Measurements from ENCODE around the gene CDC37L1.
"Not testable (repeated sequence)": the region's sequence is repeated elsewhere in the genome, so short reads cannot be mapped to it uniquely, and the experiment has no call there.

Gene CDC37L1

DNA sequence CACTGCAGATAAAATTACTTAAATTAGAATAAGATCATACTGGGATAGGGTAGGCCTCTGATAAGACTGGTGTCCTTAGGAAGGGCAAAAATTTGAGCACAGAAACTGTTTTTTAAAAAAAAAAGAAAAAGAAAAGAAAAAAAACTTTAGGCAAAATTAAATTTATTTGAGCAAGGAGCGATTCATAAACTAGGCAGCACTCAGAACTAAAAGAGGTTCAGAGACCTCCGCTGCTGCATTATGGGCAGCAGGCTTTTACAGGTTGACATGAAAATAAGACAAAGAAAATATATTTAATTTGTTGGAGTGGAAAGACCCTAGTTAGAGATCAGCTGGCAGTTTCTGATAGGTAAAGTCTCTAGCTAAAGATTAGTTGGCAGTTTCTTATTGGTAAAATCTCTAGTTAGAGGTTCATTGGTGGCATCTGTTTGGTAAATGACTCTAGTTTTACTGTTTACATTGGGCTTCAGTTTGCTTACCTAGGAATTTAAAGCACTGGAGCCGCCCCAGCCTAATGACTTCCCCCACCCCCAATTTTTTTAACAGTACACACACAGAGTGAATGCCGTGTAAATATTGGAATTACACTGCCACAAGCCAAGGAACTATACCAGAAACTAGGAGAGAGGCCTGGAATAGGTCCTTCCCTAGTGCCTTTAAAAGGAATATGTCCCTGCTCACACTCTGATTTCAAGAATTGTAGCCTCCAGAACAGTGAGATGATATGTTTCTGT, 21.8 kb upstream of the CDC37L1 start:
- Histone ChIP-seq H3K27ac (ENCODE audit: insufficient read depth, low read depth, low read length, poor library complexity, severe bottlenecking) (no peak overlapping the region), H3K36me3 (ENCODE audit: control insufficient read depth, insufficient read depth, low read length) (no peaks in the 10 kb centered on the region), H3K9me3 (ENCODE audit: control insufficient read depth, low read length) (no peaks in the 10 kb centered on the region), H3K27me3 (ENCODE audit: control insufficient read depth, insufficient read depth, low read length, poor library complexity, severe bottlenecking) (no peaks in the 10 kb centered on the region), H3K4me1 (ENCODE audit: control insufficient read depth, insufficient read depth, low read length) (no peaks in the 10 kb centered on the region), H3K4me3 (ENCODE audit: insufficient read depth, low read depth, low read length) (no peak overlapping the region)
- WGBS, 2 experiments: 90 to 93% methylated on average over 4 of the region's 4 CpGs

DNA sequence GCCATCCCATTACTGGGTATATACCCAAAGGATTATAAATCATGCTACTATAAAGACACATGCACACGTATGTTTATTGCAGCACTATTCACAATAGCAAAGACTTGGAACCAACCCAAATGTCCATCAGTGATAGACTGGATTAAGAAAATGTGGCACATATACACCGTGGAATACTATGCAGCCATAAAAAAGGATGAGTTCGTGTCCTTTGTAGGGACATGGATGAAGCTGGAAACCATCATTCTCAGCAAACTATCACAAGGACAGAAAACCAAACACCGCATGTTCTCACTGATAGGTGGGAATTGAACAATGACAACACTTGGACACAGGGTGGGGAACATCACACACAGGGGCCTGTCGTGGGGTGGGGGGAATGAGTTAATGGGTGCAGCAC, 18.7 kb upstream of the CDC37L1 start:
- not testable (repeated sequence) for H3K27ac ChIP-seq (ENCODE audit: insufficient read depth, low read depth, low read length, poor library complexity, severe bottlenecking); H3K36me3 ChIP-seq (ENCODE audit: control insufficient read depth, insufficient read depth, low read length); H3K9me3 ChIP-seq (ENCODE audit: control insufficient read depth, low read length); H3K4me3 ChIP-seq (ENCODE audit: insufficient read depth, low read depth, low read length); H3K27me3 ChIP-seq (ENCODE audit: control insufficient read depth, insufficient read depth, low read length, poor library complexity, severe bottlenecking)
- WGBS, 2 experiments: 80 to 96% methylated on average over 1 to 4 of the region's 5 CpGs
- H3K4me1 ChIP-seq (ENCODE audit: control insufficient read depth, insufficient read depth, low read length): peaks cover 10% of the 10 kb centered on the region

DNA sequence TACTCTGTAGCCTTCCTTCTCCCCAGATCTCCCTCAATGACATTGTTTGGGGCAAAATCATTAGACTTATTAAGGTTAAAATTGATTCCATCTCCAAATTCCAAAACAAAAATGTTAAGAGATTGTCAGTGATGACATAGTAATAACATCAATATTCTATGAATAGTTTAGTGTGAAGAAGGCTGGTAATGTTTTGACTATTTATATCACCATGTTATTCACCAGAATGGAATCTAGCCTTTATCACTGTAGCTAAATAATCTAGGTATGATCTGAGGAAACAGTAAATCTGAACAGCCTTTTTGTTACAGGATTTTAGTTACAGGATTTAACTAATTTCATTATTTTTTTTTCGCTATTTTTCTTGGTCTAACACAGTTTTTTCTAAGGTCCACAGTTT, 18.2 kb upstream of the CDC37L1 start:
- WGBS, 2 experiments: 98 to 100% methylated on average over 1 of the region's 1 CpG
- H3K36me3 ChIP-seq (ENCODE audit: control insufficient read depth, insufficient read depth, low read length): no peaks in the 10 kb centered on the region

DNA sequence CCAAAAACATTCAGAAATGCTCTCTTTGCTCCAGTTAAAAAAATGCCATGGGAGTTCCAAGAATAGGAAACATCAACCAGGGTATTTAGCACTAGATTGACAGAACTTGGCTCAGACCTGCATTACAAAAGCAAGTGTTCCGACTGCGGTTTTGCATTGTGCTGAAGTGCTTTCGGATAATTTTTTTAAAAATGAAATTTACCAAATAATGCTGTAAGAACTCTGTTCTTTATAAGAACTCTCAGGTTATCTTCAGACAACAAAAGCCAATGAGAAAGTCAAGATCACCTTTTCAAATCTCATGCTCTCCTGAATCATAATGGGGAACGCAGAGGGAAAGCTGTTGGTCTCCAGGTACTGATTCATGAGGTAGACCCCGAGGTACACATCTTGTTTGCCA, 17.8 kb upstream of the CDC37L1 start:
- Histone ChIP-seq H3K27ac (ENCODE audit: insufficient read depth, low read depth, low read length, poor library complexity, severe bottlenecking) (no peak overlapping the region), H3K4me3 (ENCODE audit: insufficient read depth, low read depth, low read length) (peak overlapping the region; percentile 71)
- WGBS, 2 experiments: 22 to 35% methylated on average over 4 to 5 of the region's 5 CpGs

More for the DNA sequence above, 18.2 kb upstream of the CDC37L1 start:
- H3K27me3 ChIP-seq (ENCODE audit: control insufficient read depth, insufficient read depth, low read length, poor library complexity, severe bottlenecking): peaks cover 8% of the 10 kb centered on the region
- no peak overlapping the region for H3K27ac ChIP-seq (ENCODE audit: insufficient read depth, low read depth, low read length, poor library complexity, severe bottlenecking)
- no peak overlapping the region for H3K4me3 ChIP-seq (ENCODE audit: insufficient read depth, low read depth, low read length)
- H3K4me1 ChIP-seq (ENCODE audit: control insufficient read depth, insufficient read depth, low read length): peaks cover 10% of the 10 kb centered on the region
- no peaks in the 10 kb centered on the region for H3K9me3 ChIP-seq (ENCODE audit: control insufficient read depth, low read length)

DNA sequence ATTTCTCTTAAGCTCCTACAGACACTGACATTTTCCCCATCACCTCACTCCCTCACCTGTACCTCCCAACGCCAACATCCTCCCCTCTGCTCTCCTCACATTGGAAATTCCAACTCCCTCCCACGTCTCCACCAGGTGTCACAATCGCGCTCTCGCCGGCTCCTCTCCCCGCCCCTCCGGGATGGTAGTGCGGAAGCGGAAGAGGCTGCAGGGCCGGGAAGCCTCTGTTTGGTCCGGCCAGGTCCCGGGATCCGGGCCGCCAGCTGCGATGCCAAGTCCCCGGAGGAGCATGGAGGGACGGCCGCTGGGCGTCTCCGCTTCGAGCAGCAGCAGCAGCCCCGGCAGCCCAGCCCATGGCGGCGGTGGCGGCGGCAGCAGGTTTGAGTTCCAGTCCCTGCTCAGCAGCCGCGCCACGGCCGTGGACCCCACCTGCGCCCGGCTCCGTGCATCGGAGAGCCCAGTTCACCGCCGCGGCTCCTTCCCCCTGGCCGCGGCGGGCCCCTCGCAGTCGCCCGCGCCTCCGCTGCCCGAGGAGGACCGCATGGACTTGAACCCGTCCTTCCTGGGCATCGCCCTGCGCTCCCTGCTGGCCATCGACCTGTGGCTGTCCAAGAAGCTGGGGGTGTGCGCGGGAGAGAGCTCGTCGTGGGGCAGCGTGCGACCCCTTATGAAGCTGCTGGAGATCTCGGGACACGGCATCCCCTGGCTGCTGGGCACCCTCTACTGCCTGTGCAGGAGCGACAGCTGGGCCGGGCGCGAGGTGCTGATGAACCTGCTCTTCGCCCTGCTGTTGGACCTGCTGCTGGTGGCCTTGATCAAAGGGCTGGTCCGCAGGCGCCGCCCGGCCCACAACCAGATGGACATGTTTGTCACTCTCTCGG, 17.0 kb upstream of the CDC37L1 start, which contains the start of gene PLPP6:
Gene PLPP6 (plus strand): TSS at position 187 of the 881 bp plus-strand sequence. CDS start 82 bp downstream, at position 269.
- Histone ChIP-seq H3K36me3 (ENCODE audit: control insufficient read depth, insufficient read depth, low read length) (no peaks in the 10 kb centered on the region), H3K27ac (ENCODE audit: insufficient read depth, low read depth, low read length, poor library complexity, severe bottlenecking) (no peak within 1 kb of the TSS), H3K27me3 (ENCODE audit: control insufficient read depth, insufficient read depth, low read length, poor library complexity, severe bottlenecking) (peaks cover 19% of the 10 kb centered on the region), H3K4me3 (ENCODE audit: insufficient read depth, low read depth, low read length) (peak within 1 kb of the TSS; percentile 71), H3K4me1 (ENCODE audit: control insufficient read depth, insufficient read depth, low read length) (peaks cover 10% of the 10 kb centered on the region), H3K9me3 (ENCODE audit: control insufficient read depth, low read length) (no peaks in the 10 kb centered on the region)
- 2% methylated on average over 70 of the region's 70 CpGs for WGBS, 2 experiments

More for the DNA sequence above, 17.8 kb upstream of the CDC37L1 start:
- Histone ChIP-seq H3K4me1 (ENCODE audit: control insufficient read depth, insufficient read depth, low read length) (peaks cover 10% of the 10 kb centered on the region), H3K36me3 (ENCODE audit: control insufficient read depth, insufficient read depth, low read length) (no peaks in the 10 kb centered on the region), H3K27me3 (ENCODE audit: control insufficient read depth, insufficient read depth, low read length, poor library complexity, severe bottlenecking) (peaks cover 13% of the 10 kb centered on the region), H3K9me3 (ENCODE audit: control insufficient read depth, low read length) (no peaks in the 10 kb centered on the region)

DNA sequence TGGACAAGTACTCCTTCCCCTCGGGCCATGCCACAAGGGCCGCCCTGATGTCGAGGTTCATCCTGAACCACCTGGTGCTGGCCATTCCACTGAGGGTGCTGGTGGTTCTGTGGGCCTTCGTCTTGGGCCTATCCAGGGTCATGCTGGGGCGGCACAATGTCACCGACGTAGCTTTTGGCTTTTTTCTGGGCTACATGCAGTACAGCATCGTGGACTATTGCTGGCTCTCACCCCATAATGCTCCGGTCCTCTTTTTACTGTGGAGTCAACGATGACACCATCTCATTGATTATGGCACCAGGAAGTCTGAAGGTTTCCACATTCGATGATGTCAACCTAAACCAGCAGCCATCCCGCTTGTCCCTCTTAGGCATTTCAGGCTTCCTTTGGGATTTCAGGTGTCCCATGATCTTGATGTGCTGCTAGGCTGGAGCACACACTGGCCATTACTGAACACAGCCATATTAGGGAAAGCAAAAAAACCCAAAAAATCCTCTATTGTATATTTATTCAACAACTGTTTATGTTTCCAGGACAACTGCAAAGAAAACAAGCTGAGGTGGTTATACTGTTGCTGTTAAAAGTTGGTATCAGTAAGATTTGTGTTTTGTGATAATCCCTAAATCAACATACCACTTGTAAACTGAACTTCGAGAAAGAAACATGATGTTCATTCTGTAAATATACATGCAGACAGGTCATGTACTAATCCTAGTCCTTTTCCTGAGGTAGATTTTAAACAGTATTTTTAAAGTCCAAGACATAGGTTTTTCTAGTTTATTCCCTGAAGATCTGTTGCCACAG, 16.2 kb upstream of the CDC37L1 start:
- 63 to 67% methylated on average over 13 of the region's 13 CpGs for whole genome bisulfite sequencing, 2 experiments
- peak overlapping the region; percentile 71 for H3K4me3 ChIP-seq (ENCODE audit: insufficient read depth, low read depth, low read length)
- no peaks in the 10 kb centered on the region for H3K9me3 ChIP-seq (ENCODE audit: control insufficient read depth, low read length)
- no peaks in the 10 kb centered on the region for H3K36me3 ChIP-seq (ENCODE audit: control insufficient read depth, insufficient read depth, low read length)
- H3K4me1 ChIP-seq (ENCODE audit: control insufficient read depth, insufficient read depth, low read length): peaks cover 10% of the 10 kb centered on the region
- H3K27ac ChIP-seq (ENCODE audit: insufficient read depth, low read depth, low read length, poor library complexity, severe bottlenecking): no peak overlapping the region
- peaks cover 25% of the 10 kb centered on the region for H3K27me3 ChIP-seq (ENCODE audit: control insufficient read depth, insufficient read depth, low read length, poor library complexity, severe bottlenecking)

DNA sequence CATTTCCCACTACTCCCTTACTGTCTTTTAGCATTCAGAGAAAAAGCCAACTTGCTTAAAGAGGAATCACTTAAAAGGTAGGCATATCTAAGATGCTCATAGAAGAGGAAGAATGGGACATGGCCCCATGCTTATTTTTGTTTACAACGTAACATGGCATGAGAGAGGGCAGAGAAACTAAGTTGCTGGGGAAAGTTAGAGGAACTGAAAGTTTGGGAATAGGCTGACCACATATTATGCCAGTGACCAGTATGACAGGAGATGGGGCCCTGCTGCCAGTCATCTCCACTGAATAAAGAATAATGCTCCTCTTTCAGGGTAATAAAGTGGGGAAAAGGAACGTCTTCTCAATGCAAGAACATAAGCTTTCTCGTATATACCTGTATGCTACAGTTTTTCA, 15.4 kb upstream of the CDC37L1 start:
- WGBS, 2 experiments: 86 to 90% methylated on average over 3 of the region's 3 CpGs
- no peak overlapping the region for H3K4me3 ChIP-seq (ENCODE audit: insufficient read depth, low read depth, low read length)

DNA sequence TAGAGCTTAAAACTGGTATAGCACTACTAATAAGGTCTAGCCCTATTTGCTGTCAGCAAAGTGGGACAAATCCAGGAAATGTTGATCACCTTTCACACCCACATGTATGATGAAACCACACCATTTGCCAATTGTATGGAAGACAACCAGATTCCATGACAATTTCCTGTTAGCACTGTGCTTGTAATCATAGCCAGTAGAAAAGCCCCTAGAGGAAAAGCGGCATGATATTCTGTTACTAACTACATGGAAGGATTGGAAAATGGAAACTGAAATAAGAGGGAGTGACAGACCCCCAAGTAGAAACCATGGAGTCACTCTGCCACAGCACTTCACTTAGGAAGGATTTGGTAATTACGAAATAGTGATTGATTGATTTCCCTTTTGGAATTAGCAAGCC, 14.0 kb upstream of the CDC37L1 start:
- WGBS, 2 experiments: 76 to 85% methylated on average over 2 of the region's 2 CpGs
- H3K27me3 ChIP-seq (ENCODE audit: control insufficient read depth, insufficient read depth, low read length, poor library complexity, severe bottlenecking): peaks cover 30% of the 10 kb centered on the region
- no peaks in the 10 kb centered on the region for H3K36me3 ChIP-seq (ENCODE audit: control insufficient read depth, insufficient read depth, low read length)
- H3K4me3 ChIP-seq (ENCODE audit: insufficient read depth, low read depth, low read length): no peak overlapping the region
- no peaks in the 10 kb centered on the region for H3K9me3 ChIP-seq (ENCODE audit: control insufficient read depth, low read length)
- H3K4me1 ChIP-seq (ENCODE audit: control insufficient read depth, insufficient read depth, low read length): peaks cover 10% of the 10 kb centered on the region
- H3K27ac ChIP-seq (ENCODE audit: insufficient read depth, low read depth, low read length, poor library complexity, severe bottlenecking): no peak overlapping the region

More for the DNA sequence above, 15.4 kb upstream of the CDC37L1 start:
- H3K9me3 ChIP-seq (ENCODE audit: control insufficient read depth, low read length): no peaks in the 10 kb centered on the region
- H3K27ac ChIP-seq (ENCODE audit: insufficient read depth, low read depth, low read length, poor library complexity, severe bottlenecking): no peak overlapping the region
- H3K27me3 ChIP-seq (ENCODE audit: control insufficient read depth, insufficient read depth, low read length, poor library complexity, severe bottlenecking): peaks cover 30% of the 10 kb centered on the region
- no peaks in the 10 kb centered on the region for H3K36me3 ChIP-seq (ENCODE audit: control insufficient read depth, insufficient read depth, low read length)
- peaks cover 10% of the 10 kb centered on the region for H3K4me1 ChIP-seq (ENCODE audit: control insufficient read depth, insufficient read depth, low read length)

DNA sequence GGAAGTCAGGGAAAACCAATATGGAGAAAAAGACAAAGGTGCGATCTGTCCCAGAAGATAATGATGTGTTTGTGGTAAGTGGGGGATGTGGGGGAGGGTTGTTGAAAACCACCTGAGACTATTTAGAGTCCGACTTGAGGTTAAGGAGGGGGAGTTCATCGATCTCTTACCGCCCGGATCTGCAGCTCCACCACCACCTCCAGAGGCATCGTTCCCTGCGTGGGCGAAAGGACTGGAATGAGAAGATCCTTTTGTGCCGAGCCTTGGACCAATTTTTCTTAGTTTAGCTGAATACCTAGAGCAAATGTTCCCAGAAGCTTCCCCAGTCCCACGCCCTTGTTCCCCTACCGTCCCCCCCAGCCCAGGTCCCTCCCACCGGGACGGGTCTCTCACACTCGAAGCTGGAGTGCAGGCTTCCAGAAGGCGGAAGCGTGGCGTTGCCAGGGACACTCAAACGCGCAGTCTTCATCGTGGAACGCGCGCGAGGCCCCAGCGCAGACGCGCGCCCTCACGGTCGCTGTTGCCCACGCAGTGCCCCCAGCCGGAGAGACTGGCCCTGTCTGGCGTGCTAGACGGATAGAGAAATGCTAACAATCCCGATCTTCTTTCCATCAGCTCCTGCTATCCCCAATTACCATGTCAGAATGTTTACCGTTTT, 13.2 kb upstream of the CDC37L1 start, which contains the start of gene SPATA6L:
Gene SPATA6L (minus strand): TSS at position 439 of the 658 bp plus-strand sequence. CDS start 230 bp downstream, at position 209.
- Histone ChIP-seq H3K27me3 (ENCODE audit: control insufficient read depth, insufficient read depth, low read length, poor library complexity, severe bottlenecking) (peaks cover 30% of the 10 kb centered on the region), H3K36me3 (ENCODE audit: control insufficient read depth, insufficient read depth, low read length) (no peaks in the 10 kb centered on the region), H3K4me3 (ENCODE audit: insufficient read depth, low read depth, low read length) (peak within 1 kb of the TSS; percentile 49), H3K4me1 (ENCODE audit: control insufficient read depth, insufficient read depth, low read length) (peaks cover 10% of the 10 kb centered on the region), H3K27ac (ENCODE audit: insufficient read depth, low read depth, low read length, poor library complexity, severe bottlenecking) (no peak within 1 kb of the TSS), H3K9me3 (ENCODE audit: control insufficient read depth, low read length) (no peaks in the 10 kb centered on the region)
- WGBS, 2 experiments: 3 to 4% methylated on average over 35 to 36 of the region's 36 CpGs
